GM12865 (cell line): ENCODE data around the gene IFT43.

ENCODE experiments used
- DNase-seq: peaks from one replicate; pipeline ENCODE4 v3.0.0; 2010; ENCODE audit warnings: low read depth
- H3K4me3 ChIP-seq: 2 replicates; pipeline ENCODE4 v1.5.1; 2011; ENCODE audit warnings: mild to moderate bottlenecking, low read depth, low read length, control low read depth
- TF ChIP-seq, protein P1 (sequence below): IDR thresholded peaks from 2 replicates; pipeline ENCODE4 v1.5.1; 2011; ENCODE audit warnings: low read length, control low read depth, low read depth, inconsistent platforms; ENCODE audit not compliant: insufficient read depth; ENCODE audit errors: missing control alignments

The IFT43 gene

GRCh38 chr14:76133103-76133502 is 147.5 kb downstream of the IFT43 start:
- TF ChIP-seq, protein P1, sequence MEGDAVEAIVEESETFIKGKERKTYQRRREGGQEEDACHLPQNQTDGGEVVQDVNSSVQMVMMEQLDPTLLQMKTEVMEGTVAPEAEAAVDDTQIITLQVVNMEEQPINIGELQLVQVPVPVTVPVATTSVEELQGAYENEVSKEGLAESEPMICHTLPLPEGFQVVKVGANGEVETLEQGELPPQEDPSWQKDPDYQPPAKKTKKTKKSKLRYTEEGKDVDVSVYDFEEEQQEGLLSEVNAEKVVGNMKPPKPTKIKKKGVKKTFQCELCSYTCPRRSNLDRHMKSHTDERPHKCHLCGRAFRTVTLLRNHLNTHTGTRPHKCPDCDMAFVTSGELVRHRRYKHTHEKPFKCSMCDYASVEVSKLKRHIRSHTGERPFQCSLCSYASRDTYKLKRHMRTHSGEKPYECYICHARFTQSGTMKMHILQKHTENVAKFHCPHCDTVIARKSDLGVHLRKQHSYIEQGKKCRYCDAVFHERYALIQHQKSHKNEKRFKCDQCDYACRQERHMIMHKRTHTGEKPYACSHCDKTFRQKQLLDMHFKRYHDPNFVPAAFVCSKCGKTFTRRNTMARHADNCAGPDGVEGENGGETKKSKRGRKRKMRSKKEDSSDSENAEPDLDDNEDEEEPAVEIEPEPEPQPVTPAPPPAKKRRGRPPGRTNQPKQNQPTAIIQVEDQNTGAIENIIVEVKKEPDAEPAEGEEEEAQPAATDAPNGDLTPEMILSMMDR = no peak
- no peak for DNase-seq
- H3K4me3 ChIP-seq = no peak overlapping the region
